ENCODE results near the gene CENPP.

Gene CENPP

DNA sequence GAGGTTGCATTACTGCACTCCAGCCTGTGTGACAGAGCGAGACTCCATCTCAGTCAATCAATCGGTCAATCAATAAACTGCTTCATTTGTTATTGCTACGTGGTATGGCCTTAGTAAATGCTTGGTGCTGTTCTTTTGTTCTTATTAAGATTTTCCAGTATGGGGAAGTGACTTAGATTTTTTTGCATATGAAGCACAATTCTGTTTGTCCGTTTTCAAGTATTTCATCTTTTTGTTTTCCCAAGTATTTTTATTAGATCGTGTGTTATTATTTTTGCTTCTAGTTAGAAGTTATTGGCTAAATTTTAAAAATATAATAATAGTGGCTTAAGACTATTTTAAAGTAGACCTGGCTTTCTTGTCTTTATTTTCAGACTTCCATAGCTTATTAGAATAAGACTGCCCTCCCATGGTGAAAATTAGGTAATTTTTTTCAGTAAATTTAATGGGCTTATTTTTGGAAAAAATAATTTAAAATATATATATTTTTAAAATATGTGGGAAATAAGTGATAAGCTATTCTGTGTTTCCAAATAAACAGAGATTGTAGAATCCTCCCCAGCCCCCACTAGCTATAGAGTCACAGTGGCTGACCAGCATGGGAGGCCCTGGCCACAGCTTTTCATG, 113.3 kb downstream of the CENPP start:
- Histone ChIP-seq H3K4me3 (ENCODE audit: low read depth, low read length) (no peak overlapping the region), H3K27ac (no peak overlapping the region), H3K27me3 (ENCODE audit: control insufficient read depth, insufficient read depth, low read length) (no peaks in the 10 kb centered on the region), H3K79me2 (no peaks in the 10 kb centered on the region), H3K9ac (no peak overlapping the region), H2AFZ (no peak overlapping the region), H3K4me1 (no peaks in the 10 kb centered on the region), H3K4me2 (ENCODE audit: low read length) (no peak overlapping the region), H3K9me3 (ENCODE audit: control insufficient read depth, low read length) (no peaks in the 10 kb centered on the region), H3K36me3 (ENCODE audit: control insufficient read depth, insufficient read depth, low read length) (no peaks in the 10 kb centered on the region)
- TF ChIP-seq, protein P1, sequence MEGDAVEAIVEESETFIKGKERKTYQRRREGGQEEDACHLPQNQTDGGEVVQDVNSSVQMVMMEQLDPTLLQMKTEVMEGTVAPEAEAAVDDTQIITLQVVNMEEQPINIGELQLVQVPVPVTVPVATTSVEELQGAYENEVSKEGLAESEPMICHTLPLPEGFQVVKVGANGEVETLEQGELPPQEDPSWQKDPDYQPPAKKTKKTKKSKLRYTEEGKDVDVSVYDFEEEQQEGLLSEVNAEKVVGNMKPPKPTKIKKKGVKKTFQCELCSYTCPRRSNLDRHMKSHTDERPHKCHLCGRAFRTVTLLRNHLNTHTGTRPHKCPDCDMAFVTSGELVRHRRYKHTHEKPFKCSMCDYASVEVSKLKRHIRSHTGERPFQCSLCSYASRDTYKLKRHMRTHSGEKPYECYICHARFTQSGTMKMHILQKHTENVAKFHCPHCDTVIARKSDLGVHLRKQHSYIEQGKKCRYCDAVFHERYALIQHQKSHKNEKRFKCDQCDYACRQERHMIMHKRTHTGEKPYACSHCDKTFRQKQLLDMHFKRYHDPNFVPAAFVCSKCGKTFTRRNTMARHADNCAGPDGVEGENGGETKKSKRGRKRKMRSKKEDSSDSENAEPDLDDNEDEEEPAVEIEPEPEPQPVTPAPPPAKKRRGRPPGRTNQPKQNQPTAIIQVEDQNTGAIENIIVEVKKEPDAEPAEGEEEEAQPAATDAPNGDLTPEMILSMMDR (IDR thresholded peaks at IDR 0.05), result peak; percentile 11

DNA sequence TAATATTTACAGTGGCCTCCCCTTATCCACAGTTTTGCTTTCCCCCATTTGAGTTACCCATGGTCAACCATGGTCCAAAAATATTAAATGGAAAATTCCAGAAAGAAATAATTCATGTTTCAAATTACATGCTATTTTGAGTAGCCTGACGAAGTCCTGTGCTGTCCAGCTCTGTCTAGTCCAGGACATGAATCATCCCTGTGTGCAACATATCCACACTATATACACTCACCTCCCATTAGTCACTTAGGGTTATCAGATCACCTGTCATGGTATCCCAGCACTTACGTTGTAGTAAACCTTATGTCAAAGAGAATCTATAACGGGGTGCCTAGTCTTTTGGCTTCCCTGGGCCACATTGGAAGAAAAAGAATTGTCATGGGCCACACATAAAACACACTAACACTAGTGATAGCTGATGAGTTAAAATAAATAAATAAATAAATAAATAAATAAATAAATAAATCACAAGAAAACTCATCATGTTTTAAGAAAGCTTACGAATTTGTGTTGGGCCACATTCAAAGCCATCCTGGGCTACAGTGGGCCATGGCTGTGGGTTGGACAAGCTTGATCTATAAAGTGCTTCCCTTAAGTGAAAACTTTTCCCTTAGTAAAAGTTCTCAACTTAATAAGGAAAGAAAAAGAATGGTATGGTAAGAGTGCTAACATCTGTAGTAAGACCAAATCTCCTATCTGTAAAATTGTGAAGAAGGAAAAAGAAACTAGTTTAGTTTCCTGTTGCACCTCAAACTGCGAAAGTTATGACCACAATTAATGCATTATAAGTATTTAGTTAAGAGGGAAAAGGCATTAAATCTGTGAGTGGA, 114.4 kb downstream of the CENPP start:
- TF ChIP-seq, protein P1 (IDR thresholded peaks at IDR 0.05), result no peak
- Histone ChIP-seq H3K9me3 (ENCODE audit: control insufficient read depth, low read length) (no peaks in the 10 kb centered on the region), H3K79me2 (no peaks in the 10 kb centered on the region), H3K4me3 (ENCODE audit: low read depth, low read length) (no peak overlapping the region), H3K4me2 (ENCODE audit: low read length) (no peak overlapping the region), H3K9ac (no peak overlapping the region), H3K27me3 (ENCODE audit: control insufficient read depth, insufficient read depth, low read length) (no peaks in the 10 kb centered on the region), H3K27ac (no peak overlapping the region), H3K4me1 (no peaks in the 10 kb centered on the region), H3K36me3 (ENCODE audit: control insufficient read depth, insufficient read depth, low read length) (no peaks in the 10 kb centered on the region), H2AFZ (no peak overlapping the region)

DNA sequence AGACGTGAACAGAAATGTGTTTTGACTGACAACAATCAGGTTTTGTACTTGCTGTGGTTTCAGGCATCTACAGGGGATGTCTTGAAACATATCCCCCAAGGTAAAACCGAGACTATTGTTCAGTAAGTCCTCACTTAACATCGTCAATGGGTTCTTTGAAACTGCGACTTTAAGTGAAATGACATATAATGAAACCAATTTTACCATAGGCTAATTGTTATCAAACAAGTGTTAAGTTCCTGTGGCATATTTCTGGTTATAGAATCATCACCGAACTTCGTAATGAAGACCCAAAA, 114.9 kb downstream of the CENPP start:
- H3K27ac ChIP-seq, result no peak overlapping the region
- H3K9me3 ChIP-seq (ENCODE audit: control insufficient read depth, low read length), result no peaks in the 10 kb centered on the region
- H3K27me3 ChIP-seq (ENCODE audit: control insufficient read depth, insufficient read depth, low read length), result no peaks in the 10 kb centered on the region

DNA sequence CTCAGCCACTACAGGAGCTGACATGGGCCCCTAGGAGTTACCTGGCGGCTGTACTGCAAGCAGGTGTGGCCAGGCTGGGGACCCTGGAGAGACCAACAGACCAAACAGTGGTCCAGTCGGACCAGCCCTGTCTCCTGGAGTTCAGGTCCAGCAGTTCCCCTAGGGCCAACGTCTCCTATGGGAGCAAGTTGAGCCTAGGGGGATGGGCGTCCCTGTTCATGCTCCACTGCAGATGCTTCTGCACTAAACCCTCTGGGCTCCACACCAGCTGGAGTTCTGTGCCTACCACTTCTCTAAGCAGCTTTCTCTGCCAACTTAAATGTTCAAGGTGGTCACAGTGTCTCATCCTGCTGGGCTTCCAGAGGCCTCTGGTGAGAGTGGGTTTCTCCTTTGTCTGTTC, 119.1 kb downstream of the CENPP start:
- H3K27ac ChIP-seq, result no peak overlapping the region
- TF ChIP-seq, protein P1 (IDR thresholded peaks at IDR 0.05), result no peak
- H3K36me3 ChIP-seq (ENCODE audit: control insufficient read depth, insufficient read depth, low read length), result no peaks in the 10 kb centered on the region
- no peak overlapping the region for H3K4me2 ChIP-seq (ENCODE audit: low read length)
- H3K4me3 ChIP-seq (ENCODE audit: low read depth, low read length), result no peak overlapping the region
- no peaks in the 10 kb centered on the region for H3K9me3 ChIP-seq (ENCODE audit: control insufficient read depth, low read length)
- H3K27me3 ChIP-seq (ENCODE audit: control insufficient read depth, insufficient read depth, low read length), result no peaks in the 10 kb centered on the region
- H3K9ac ChIP-seq, result no peak overlapping the region
- no peaks in the 10 kb centered on the region for H3K79me2 ChIP-seq
- no peak overlapping the region for H2AFZ ChIP-seq
- H3K4me1 ChIP-seq, result no peaks in the 10 kb centered on the region

More for the DNA sequence above, 114.9 kb downstream of the CENPP start:
- no peaks in the 10 kb centered on the region for H3K36me3 ChIP-seq (ENCODE audit: control insufficient read depth, insufficient read depth, low read length)
- H2AFZ ChIP-seq, result no peak overlapping the region
- H3K79me2 ChIP-seq, result no peaks in the 10 kb centered on the region
- no peaks in the 10 kb centered on the region for H3K4me1 ChIP-seq
- H3K4me2 ChIP-seq (ENCODE audit: low read length), result no peak overlapping the region
- TF ChIP-seq, protein P1 (IDR thresholded peaks at IDR 0.05), result no peak
- no peak overlapping the region for H3K9ac ChIP-seq
- no peak overlapping the region for H3K4me3 ChIP-seq (ENCODE audit: low read depth, low read length)
